ENCODE results near the gene NKX6-2. TPM values are rescaled to one million over a fixed set of nuclear protein-coding genes. Genes with fewer than 3 reads are reported as not detected.

The NKX6-2 gene
- total RNA-seq, 1 donor from 2014 or later = not detected

DNA sequence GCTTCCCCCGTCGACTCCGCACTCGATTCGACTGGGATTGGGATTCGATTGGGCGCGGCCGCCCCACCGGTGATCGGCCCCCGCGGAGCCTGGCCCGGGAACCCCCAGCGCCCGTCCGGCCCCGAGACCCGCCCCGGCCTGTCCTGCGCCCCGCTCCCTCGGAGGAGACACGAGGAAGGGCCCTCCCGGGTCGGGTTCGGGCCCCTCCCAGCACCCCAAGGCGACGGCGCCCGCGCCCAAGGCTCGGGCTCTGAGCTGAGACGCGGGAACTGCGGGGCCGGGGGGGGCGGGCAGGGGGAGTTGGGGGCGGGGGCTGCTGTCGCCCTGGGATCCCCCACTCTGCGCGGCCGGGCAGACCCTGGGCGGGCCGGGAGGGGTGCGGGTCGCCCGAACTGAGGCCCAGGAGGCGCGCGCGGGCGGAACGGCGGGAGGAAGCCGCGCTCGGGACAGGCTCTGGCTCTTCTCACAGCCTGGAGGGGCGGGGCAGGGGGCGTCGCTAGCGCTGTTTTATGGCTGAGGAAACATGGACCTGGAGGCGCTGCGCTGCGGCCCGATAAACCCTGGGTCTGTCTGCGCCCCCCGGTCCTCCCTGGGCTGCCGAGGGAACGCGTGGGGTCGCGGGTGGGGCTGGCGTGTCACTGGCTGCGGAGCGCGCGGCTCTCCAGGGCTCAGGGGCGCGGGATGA, 1.7 kb upstream of the NKX6-2 start:
- no peak overlapping the region for H2AFZ ChIP-seq (replicated peaks)
- no peaks in the 10 kb centered on the region for H3K79me2 ChIP-seq (ENCODE audit: low read depth)
- H3K27ac Mint-ChIP-seq = no peak overlapping the region
- peaks cover 11% of the 10 kb centered on the region for H3K4me1 Mint-ChIP-seq
- peak overlapping the region; percentile 32 for H3K4me3 ChIP-seq
- no peaks in the 10 kb centered on the region for H3K36me3 ChIP-seq
- no peaks in the 10 kb centered on the region for H3K9me3 ChIP-seq (ENCODE audit: low read depth)
- TF ChIP-seq EZH2 (IDR thresholded peaks at IDR 0.05) (no peak), EZH2phosphoT487 (IDR thresholded peaks at IDR 0.05) (no peak)
- TF ChIP-seq, protein P1, sequence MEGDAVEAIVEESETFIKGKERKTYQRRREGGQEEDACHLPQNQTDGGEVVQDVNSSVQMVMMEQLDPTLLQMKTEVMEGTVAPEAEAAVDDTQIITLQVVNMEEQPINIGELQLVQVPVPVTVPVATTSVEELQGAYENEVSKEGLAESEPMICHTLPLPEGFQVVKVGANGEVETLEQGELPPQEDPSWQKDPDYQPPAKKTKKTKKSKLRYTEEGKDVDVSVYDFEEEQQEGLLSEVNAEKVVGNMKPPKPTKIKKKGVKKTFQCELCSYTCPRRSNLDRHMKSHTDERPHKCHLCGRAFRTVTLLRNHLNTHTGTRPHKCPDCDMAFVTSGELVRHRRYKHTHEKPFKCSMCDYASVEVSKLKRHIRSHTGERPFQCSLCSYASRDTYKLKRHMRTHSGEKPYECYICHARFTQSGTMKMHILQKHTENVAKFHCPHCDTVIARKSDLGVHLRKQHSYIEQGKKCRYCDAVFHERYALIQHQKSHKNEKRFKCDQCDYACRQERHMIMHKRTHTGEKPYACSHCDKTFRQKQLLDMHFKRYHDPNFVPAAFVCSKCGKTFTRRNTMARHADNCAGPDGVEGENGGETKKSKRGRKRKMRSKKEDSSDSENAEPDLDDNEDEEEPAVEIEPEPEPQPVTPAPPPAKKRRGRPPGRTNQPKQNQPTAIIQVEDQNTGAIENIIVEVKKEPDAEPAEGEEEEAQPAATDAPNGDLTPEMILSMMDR (IDR thresholded peaks at IDR 0.05) = no peak
- H3K9ac ChIP-seq = no peak overlapping the region
- no peak overlapping the region for H3K27ac ChIP-seq
- H3K9me3 Mint-ChIP-seq = no peaks in the 10 kb centered on the region
- peak overlapping the region; percentile 77 for H3K4me2 ChIP-seq
- H4K20me1 ChIP-seq (ENCODE audit: low read depth) = peaks cover 77% of the 10 kb centered on the region
- peaks cover 91% of the 10 kb centered on the region for H3K27me3 ChIP-seq
- peaks cover 2% of the 10 kb centered on the region for H3K36me3 Mint-ChIP-seq
- DNase-seq (ENCODE audit: low spot score) = peak; percentile 86
- no peak overlapping the region for H3K4me3 Mint-ChIP-seq
- H3F3A ChIP-seq (ENCODE audit: low read depth) = peaks cover 20% of the 10 kb centered on the region
- peaks cover 29% of the 10 kb centered on the region for H3K4me1 ChIP-seq
- H3K27me3 Mint-ChIP-seq (ENCODE audit: insufficient read depth, low read depth) = peaks cover 36% of the 10 kb centered on the region

DNA sequence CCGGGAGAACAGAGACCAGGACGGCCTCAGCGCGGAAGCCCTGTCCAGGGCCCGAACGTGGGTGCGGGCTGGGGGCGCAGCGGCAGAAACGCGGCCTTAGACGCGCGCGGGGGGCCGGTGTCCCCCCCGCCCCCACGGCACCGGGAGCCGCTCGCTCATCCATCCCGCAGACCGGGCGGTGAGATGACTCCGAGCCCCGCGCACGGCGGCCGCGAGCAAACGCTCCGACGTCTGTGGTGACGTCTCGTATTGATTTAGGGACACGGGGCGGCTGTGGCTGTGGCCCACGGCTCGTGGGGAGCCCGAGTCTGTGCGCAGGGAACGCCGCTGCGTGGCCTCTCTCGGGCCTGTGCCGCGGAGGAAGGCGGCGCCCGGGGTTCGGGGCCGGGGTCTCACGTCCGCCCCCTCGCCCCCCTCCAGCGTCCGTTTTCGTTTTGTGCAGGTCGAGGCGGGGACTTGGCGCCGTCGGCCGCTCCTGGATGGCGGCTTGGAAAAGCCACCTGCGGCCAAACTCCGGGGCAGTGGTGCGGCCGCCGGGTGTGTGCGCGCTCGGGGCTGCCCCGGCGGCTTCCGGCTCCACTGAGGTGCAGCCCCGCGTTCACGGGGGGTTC, 1.0 kb upstream of the NKX6-2 start:
- Mint-ChIP-seq H3K27ac (no peak overlapping the region), H3K27me3 (ENCODE audit: insufficient read depth, low read depth) (peaks cover 38% of the 10 kb centered on the region)

DNA sequence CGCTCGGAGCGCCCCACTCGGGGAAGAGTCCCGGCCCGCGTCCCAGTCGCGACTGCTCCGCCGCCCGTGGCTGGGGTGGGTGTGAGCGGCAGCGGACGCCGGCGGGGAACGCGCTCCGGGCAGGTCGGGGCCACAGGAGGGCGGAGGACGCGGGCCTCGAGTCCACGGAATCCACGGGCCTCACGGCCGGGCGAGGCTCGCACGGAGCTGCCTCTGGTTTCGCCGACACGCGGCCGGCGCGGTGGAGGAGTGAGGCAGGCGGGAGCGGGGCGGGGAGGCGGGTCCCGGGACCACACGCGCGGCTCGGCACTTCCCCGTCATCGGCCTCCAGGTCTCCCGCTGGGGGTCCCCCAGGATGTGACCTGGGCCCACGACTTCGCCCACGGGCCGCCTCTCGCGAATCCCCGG, 533 bp upstream of the NKX6-2 start:
- H3K9ac ChIP-seq = no peak overlapping the region
- peaks cover 21% of the 10 kb centered on the region for H3F3A ChIP-seq (ENCODE audit: low read depth)
- Mint-ChIP-seq H3K9me3 (no peaks in the 10 kb centered on the region), H3K4me3 (peak overlapping the region; percentile 60), H3K27ac (no peak overlapping the region), H3K36me3 (peaks cover 7% of the 10 kb centered on the region), H3K27me3 (ENCODE audit: insufficient read depth, low read depth) (peaks cover 41% of the 10 kb centered on the region), H3K4me1 (peaks cover 11% of the 10 kb centered on the region)
- H4K20me1 ChIP-seq (ENCODE audit: low read depth) = peaks cover 88% of the 10 kb centered on the region
- H3K27me3 ChIP-seq = peaks cover 98% of the 10 kb centered on the region
- peak overlapping the region; percentile 77 for H3K4me2 ChIP-seq
- H3K36me3 ChIP-seq = no peaks in the 10 kb centered on the region
- H3K4me1 ChIP-seq = peaks cover 29% of the 10 kb centered on the region
- H3K9me3 ChIP-seq (ENCODE audit: low read depth) = no peaks in the 10 kb centered on the region
- TF ChIP-seq, protein P1 (IDR thresholded peaks at IDR 0.05) = no peak
- TF ChIP-seq EZH2phosphoT487 (IDR thresholded peaks at IDR 0.05) (peak; percentile 97), EZH2 (IDR thresholded peaks at IDR 0.05) (peak; percentile 94)
- no peak overlapping the region for H3K4me3 ChIP-seq
- no peaks in the 10 kb centered on the region for H3K79me2 ChIP-seq (ENCODE audit: low read depth)
- DNase-seq (ENCODE audit: low spot score) = peak; percentile 53
- H2AFZ ChIP-seq (replicated peaks) = no peak overlapping the region
- no peak overlapping the region for H3K27ac ChIP-seq

More for the DNA sequence above, 1.0 kb upstream of the NKX6-2 start:
- Histone ChIP-seq H3K36me3 (no peaks in the 10 kb centered on the region), H3K79me2 (ENCODE audit: low read depth) (no peaks in the 10 kb centered on the region), H3K27me3 (peaks cover 97% of the 10 kb centered on the region), H3K4me2 (peak overlapping the region; percentile 77), H3K4me1 (peaks cover 29% of the 10 kb centered on the region), H3K9ac (no peak overlapping the region), H2AFZ (replicated peaks) (no peak overlapping the region), H3K4me3 (peak overlapping the region; percentile 32), H4K20me1 (ENCODE audit: low read depth) (peaks cover 83% of the 10 kb centered on the region), H3K27ac (no peak overlapping the region), H3K9me3 (ENCODE audit: low read depth) (no peaks in the 10 kb centered on the region), H3F3A (ENCODE audit: low read depth) (peaks cover 21% of the 10 kb centered on the region)
- Mint-ChIP-seq H3K4me1 (peaks cover 11% of the 10 kb centered on the region), H3K4me3 (no peak overlapping the region), H3K36me3 (peaks cover 4% of the 10 kb centered on the region), H3K9me3 (no peaks in the 10 kb centered on the region)
- TF ChIP-seq EZH2phosphoT487 (IDR thresholded peaks at IDR 0.05) = peak; percentile 99
- TF ChIP-seq EZH2 (IDR thresholded peaks at IDR 0.05) = peak; percentile 100
- TF ChIP-seq, protein P1 (IDR thresholded peaks at IDR 0.05) = no peak
- peak; percentile 69 for DNase-seq (ENCODE audit: low spot score)

Measured in neural progenitor cell (in vitro differentiated cells).